Mesendoderm (in vitro differentiated cells): ENCODE results near the gene MIA3.
A peak's percentile ranks its signal among the peaks of the same experiment; 100 is the strongest.

Experiments used
- DNase-seq: peaks from one replicate; pipeline ENCODE4 v3.0.0; 2013
- H2AK5ac ChIP-seq: 2 replicates; pipeline ENCODE4 v1.6.1; 2013; ENCODE audit warnings: low read length, inconsistent platforms
- H2BK120ac ChIP-seq: 2 replicates; pipeline ENCODE4 v1.6.1; 2013; ENCODE audit warnings: low read depth, mild to moderate bottlenecking, low read length, moderate library complexity, mixed read lengths
- H2BK15ac ChIP-seq: replicated peaks from 2 replicates; pipeline ENCODE4 v1.6.1; 2013; ENCODE audit warnings: low read depth, mild to moderate bottlenecking, moderate library complexity
- H2BK5ac ChIP-seq: 2 replicates; pipeline ENCODE4 v1.6.1; 2013; ENCODE audit warnings: low read length, inconsistent platforms
- H3K18ac ChIP-seq: 2 replicates; pipeline ENCODE4 v1.6.1; 2013; ENCODE audit warnings: mild to moderate bottlenecking, low read length, mixed read lengths
- H3K23ac ChIP-seq: one replicate; pipeline ENCODE4 v1.6.1; 2013; ENCODE audit warnings: low read length
- H3K27ac ChIP-seq: 2 replicates; pipeline ENCODE4 v1.5.1; 2013; ENCODE audit warnings: low read depth, mild to moderate bottlenecking, inconsistent platforms, low read length, moderate library complexity
- H3K27me3 ChIP-seq: 2 replicates; pipeline ENCODE4 v1.6.1; 2013; ENCODE audit warnings: low read length, control low read depth, mild to moderate bottlenecking, inconsistent platforms; ENCODE audit not compliant: insufficient read depth, poor library complexity
- H3K36me3 ChIP-seq: 2 replicates; pipeline ENCODE4 v1.6.1; 2013; ENCODE audit warnings: low read length, inconsistent platforms; ENCODE audit not compliant: control insufficient read depth, insufficient read depth
- H3K4ac ChIP-seq: one replicate; pipeline ENCODE4 v1.6.1; 2013; ENCODE audit warnings: low read depth, mild to moderate bottlenecking, low read length, moderate library complexity
- H3K4me1 ChIP-seq: 2 replicates; pipeline ENCODE4 v1.6.1; 2013; ENCODE audit warnings: low read depth, low read length, inconsistent platforms; ENCODE audit not compliant: control insufficient read depth
- H3K4me2 ChIP-seq: 2 replicates; pipeline ENCODE4 v1.6.1; 2013; ENCODE audit warnings: low read length
- H3K4me3 ChIP-seq: 2 replicates; pipeline ENCODE4 v1.5.1; 2013; ENCODE audit warnings: mild to moderate bottlenecking, low read length
- H3K56ac ChIP-seq: one replicate; pipeline ENCODE4 v1.6.1; 2013; ENCODE audit warnings: low read length
- H3K79me1 ChIP-seq: 2 replicates; pipeline ENCODE4 v1.6.1; 2013; ENCODE audit warnings: low read length, inconsistent platforms
- H3K79me2 ChIP-seq: 2 replicates; pipeline ENCODE4 v1.6.1; 2013; ENCODE audit warnings: mild to moderate bottlenecking, low read length; ENCODE audit not compliant: control insufficient read depth, insufficient read depth
- H3K9ac ChIP-seq: 2 replicates; pipeline ENCODE4 v1.6.1; 2013; ENCODE audit warnings: low read length, inconsistent platforms
- H4K5ac ChIP-seq: one replicate; pipeline ENCODE4 v1.6.1; 2013; ENCODE audit warnings: low read length
- H4K8ac ChIP-seq: one replicate; pipeline ENCODE4 v1.6.1; 2013; ENCODE audit warnings: low read depth, mild to moderate bottlenecking, control low read depth, low read length, moderate library complexity
- WGBS: extraction: QIAGEN DNeasy Blood & Tissue Kit; methylation state at CpG from one replicate; pipeline ENCODE4 v1.1.7; 2013; ENCODE audit warnings: low lambda C conversion rate, missing lambda C conversion rate; ENCODE audit not compliant: insufficient coverage; ENCODE audit errors: extremely low coverage; 5-methylcytosine and 5-hydroxymethylcytosine counted together

Gene MIA3

GRCh38 chr1:222631611-222632208 lies 13.8 kb downstream of the MIA3 start:
- Histone ChIP-seq H3K23ac (no peak overlapping the region), H2AK5ac (no peak overlapping the region), H2BK5ac (no peak overlapping the region), H2BK15ac (no peak overlapping the region), H3K4me3 (no peak overlapping the region), H3K79me2 (no peaks in the 10 kb centered on the region), H3K27ac (no peak overlapping the region), H2BK120ac (no peak overlapping the region), H3K18ac (no peak overlapping the region), H3K9ac (no peak overlapping the region), H3K4ac (no peak overlapping the region), H3K27me3 (no peaks in the 10 kb centered on the region), H3K4me1 (no peaks in the 10 kb centered on the region), H3K79me1 (no peaks in the 10 kb centered on the region), H3K36me3 (peaks cover 16% of the 10 kb centered on the region), H3K56ac (no peak overlapping the region), H4K5ac (no peak overlapping the region), H3K4me2 (no peak overlapping the region), H4K8ac (no peak overlapping the region)
- no peak for DNase-seq
- WGBS = no CpG with 5 or more reads among the region's 3 CpGs

- H3K9ac ChIP-seq = no peak overlapping the region
- WGBS = no CpG with 5 or more reads among the region's 2 CpGs
- no peak overlapping the region for H4K5ac ChIP-seq
- H3K56ac ChIP-seq = no peak overlapping the region
- no peak overlapping the region for H3K18ac ChIP-seq
- H2BK5ac ChIP-seq = no peak overlapping the region
- H3K27me3 ChIP-seq = no peaks in the 10 kb centered on the region
- no peaks in the 10 kb centered on the region for H3K79me1 ChIP-seq
- no peak overlapping the region for H3K27ac ChIP-seq
- no peak overlapping the region for H2BK120ac ChIP-seq
- H2AK5ac ChIP-seq = no peak overlapping the region
- no peak overlapping the region for H3K4me3 ChIP-seq
- no peak overlapping the region for H3K4me2 ChIP-seq
- no peak for DNase-seq
- H2BK15ac ChIP-seq = no peak overlapping the region
- peaks cover 16% of the 10 kb centered on the region for H3K36me3 ChIP-seq
- no peak overlapping the region for H4K8ac ChIP-seq
- H3K4me1 ChIP-seq = no peaks in the 10 kb centered on the region
- H3K23ac ChIP-seq = no peak overlapping the region
- no peaks in the 10 kb centered on the region for H3K79me2 ChIP-seq
- no peak overlapping the region for H3K4ac ChIP-seq
These were observed 14.9 kb downstream of the MIA3 start for GRCh38 chr1:222632749-222633148.

GRCh38 chr1:222634180-222635013 lies 16.5 kb downstream of the MIA3 start:
- DNase-seq = peak; percentile 92
- H3K56ac ChIP-seq = no peak overlapping the region
- no peaks in the 10 kb centered on the region for H3K79me2 ChIP-seq
- H3K4me2 ChIP-seq = no peak overlapping the region
- H3K4me1 ChIP-seq = no peaks in the 10 kb centered on the region
- no peak overlapping the region for H3K4me3 ChIP-seq
- H3K18ac ChIP-seq = no peak overlapping the region
- no peak overlapping the region for H3K9ac ChIP-seq
- no peak overlapping the region for H4K8ac ChIP-seq
- no peak overlapping the region for H3K4ac ChIP-seq
- no peak overlapping the region for H2BK5ac ChIP-seq
- peaks cover 9% of the 10 kb centered on the region for H3K36me3 ChIP-seq
- WGBS = no CpG with 5 or more reads among the region's 7 CpGs
- H3K27ac ChIP-seq = no peak overlapping the region
- H4K5ac ChIP-seq = no peak overlapping the region
- H3K23ac ChIP-seq = no peak overlapping the region
- no peak overlapping the region for H2BK15ac ChIP-seq
- H2BK120ac ChIP-seq = no peak overlapping the region
- H3K27me3 ChIP-seq = no peaks in the 10 kb centered on the region
- H2AK5ac ChIP-seq = no peak overlapping the region
- no peaks in the 10 kb centered on the region for H3K79me1 ChIP-seq

GRCh38 chr1:222641269-222641948 lies 23.5 kb downstream of the MIA3 start:
- Histone ChIP-seq H3K4ac (no peak overlapping the region), H3K4me3 (no peak overlapping the region), H3K9ac (no peak overlapping the region), H4K8ac (no peak overlapping the region), H4K5ac (no peak overlapping the region), H3K4me2 (no peak overlapping the region), H3K18ac (no peak overlapping the region), H2AK5ac (no peak overlapping the region), H3K23ac (no peak overlapping the region), H3K27me3 (no peaks in the 10 kb centered on the region), H3K36me3 (no peaks in the 10 kb centered on the region), H3K27ac (no peak overlapping the region), H2BK15ac (no peak overlapping the region), H3K56ac (no peak overlapping the region), H2BK120ac (no peak overlapping the region), H3K79me2 (peaks cover 2% of the 10 kb centered on the region), H2BK5ac (no peak overlapping the region), H3K79me1 (peaks cover 4% of the 10 kb centered on the region), H3K4me1 (no peaks in the 10 kb centered on the region)
- no CpG with 5 or more reads among the region's 5 CpGs for WGBS
- DNase-seq = peak; percentile 59

GRCh38 chr1:222642468-222642867 lies 24.6 kb downstream of the MIA3 start:
- H3K27me3 ChIP-seq = no peaks in the 10 kb centered on the region
- DNase-seq = no peak
- no peak overlapping the region for H3K9ac ChIP-seq
- H2BK120ac ChIP-seq = no peak overlapping the region
- H3K18ac ChIP-seq = no peak overlapping the region
- H3K56ac ChIP-seq = no peak overlapping the region
- H3K27ac ChIP-seq = no peak overlapping the region
- H3K36me3 ChIP-seq = no peaks in the 10 kb centered on the region
- no peak overlapping the region for H3K4ac ChIP-seq
- H3K4me2 ChIP-seq = no peak overlapping the region
- H4K5ac ChIP-seq = no peak overlapping the region
- H3K79me1 ChIP-seq = peaks cover 4% of the 10 kb centered on the region
- H3K79me2 ChIP-seq = peaks cover 2% of the 10 kb centered on the region
- no peak overlapping the region for H3K4me3 ChIP-seq
- no CpG with 5 or more reads among the region's 1 CpG for WGBS
- H4K8ac ChIP-seq = no peak overlapping the region
- no peak overlapping the region for H2AK5ac ChIP-seq
- H3K23ac ChIP-seq = no peak overlapping the region
- H2BK5ac ChIP-seq = no peak overlapping the region
- H2BK15ac ChIP-seq = no peak overlapping the region
- H3K4me1 ChIP-seq = no peaks in the 10 kb centered on the region
